Activated T-helper 1 cell treated with Interleukin-2 at 50 U/mL for 16 hours (primary cell): ENCODE measurements around the gene RPS6KA2.
A peak's percentile ranks its signal among the peaks of the same experiment; 100 is the strongest.

Experiments
- DNase-seq: peaks from one replicate; pipeline ENCODE4 v3.0.0-alpha.2; 2020; ENCODE audit warnings: low read depth

Gene RPS6KA2

DNA sequence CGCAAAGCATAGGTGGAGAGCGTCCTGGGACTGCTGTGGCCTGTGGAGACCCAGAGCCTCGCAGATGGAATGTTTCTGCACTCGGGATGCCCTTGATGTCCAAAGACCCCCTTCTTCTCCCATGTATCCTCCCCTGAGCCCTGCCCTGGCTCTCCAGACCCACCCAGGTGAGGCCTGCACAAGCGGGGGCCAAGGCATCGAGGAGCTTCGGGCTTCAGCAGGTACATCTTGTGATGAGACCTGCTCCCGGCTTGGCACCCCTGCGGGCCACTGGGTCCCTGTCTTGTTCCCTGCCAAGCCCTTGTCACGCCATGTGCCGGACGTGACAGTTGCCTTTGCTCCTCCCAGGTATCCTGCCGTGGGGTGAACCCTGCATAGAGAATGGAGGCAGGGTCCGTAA lies 125.8 kb downstream of the RPS6KA2 start:
- DNase-seq, result no peak

DNA sequence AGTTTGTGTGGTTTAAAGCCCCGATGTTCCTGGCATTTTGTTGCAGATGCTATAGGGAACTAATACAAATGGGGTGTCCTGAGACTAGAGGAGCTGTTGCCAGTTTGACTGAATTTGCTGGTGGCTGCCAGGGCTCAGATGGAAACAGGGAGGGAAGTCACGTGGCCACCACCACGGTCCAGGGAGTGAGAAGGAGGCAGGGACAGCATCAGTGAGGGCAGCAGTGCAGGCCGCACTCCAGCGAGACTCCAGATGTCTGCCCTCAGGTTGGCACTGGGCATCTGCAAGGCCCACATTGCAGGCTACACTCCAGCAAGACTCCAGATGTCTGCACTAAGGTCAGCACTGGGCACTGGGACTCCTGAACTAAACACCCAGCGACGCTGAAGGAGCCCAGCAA lies 126.8 kb downstream of the RPS6KA2 start:
- no peak for DNase-seq

DNA sequence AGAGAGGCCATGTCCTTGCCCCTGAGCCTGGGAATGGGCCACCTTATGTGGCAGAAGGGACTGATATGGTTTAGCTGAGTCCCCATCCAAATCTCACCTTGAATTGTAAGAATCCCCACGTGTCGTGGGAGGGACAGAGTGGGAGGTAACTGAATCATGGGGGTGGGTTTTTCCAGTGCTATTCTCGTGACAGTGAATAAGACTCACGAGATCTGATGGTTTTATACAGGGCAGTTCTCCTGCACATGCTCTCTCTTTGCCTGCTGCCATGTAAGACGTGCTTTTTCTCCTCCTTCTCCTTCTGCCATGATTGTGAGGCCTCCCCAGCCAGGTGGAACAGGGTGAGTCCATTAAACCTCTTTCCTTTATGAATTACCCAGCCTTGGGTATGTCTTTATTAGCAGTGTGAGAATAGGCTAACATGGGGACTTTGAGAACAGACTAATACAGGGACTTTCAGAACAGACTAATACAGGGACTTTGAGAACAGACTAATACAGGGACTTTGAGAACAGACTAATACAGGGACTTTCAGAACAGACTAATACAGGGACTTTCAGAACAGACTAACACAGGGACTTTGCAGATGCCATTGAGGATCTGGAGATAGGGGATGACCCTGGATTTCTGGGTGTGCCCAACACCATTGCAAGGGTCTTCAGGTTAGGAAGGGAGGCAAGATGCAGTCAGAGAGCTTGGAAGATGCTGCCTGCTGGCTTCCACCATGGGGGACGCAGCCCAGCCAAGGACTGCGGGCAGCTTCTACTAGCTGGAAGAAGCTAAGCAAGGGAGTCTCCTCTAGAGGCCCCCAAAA lies 127.5 kb downstream of the RPS6KA2 start:
- no peak for DNase-seq

- no peak for DNase-seq
Observed at GRCh38 chr6:166498661-166499349, 128.2 kb downstream of the RPS6KA2 start.

- no peak for DNase-seq
Observed at GRCh38 chr6:166498228-166498627, 128.8 kb downstream of the RPS6KA2 start.

DNA sequence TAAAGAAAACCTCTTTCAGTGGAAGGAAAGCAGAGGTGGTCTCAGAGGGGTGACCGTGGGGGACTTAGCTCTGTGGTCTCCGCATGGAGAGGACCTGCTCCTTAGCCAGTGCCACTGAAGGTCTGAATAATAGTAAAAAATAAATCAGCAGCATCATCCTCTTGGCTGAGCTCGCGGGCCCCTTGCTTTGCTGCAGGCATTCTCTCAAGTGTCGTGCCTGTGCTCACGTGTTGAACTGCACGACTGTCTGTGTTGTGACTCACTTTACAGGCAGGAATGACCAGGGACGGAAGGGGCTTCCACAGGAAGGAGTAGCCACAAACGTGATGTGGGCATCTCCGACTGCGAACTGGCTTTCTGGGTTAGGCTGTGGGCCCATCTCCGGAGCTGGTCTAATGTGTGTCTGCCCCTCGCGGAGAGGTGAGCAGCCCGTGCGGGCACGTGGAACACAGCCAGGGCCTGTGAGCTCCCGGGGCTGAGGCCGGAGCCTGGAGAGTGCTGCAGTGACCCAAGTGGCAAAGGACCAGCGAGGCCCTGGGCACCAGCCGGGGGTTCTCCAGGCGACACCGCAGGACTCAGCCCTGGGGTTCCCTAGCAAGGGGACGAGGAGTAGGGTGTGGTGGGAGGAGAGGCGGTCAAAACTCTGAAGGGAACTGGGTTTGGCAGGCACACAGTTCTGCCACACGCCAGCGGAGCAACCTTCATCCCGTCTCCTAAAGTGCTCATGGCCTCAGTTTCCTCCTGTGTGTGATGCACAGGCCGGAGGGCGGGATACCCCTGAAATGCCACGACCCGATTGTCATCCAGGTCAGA lies 129.8 kb downstream of the RPS6KA2 start:
- DNase-seq, result no peak

DNA sequence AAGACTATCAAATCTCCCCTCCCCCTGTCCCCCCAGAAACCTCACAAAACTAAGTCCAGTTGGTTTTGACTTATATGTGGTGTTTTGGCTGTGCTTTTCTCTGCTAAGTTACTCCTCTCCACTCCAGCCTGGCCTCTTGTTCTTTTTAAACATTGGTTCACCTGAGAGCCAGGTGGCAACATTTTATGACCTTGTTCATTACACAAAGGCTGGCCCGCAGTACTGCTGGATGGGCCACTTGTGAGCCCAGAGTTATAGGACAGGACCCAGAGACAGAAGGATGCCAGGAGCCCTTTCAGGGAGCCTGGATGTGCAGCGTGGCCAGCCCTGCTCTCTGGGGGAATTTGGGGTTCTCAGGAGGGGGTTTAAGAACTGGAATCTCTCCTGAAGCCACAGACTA lies 130.6 kb downstream of the RPS6KA2 start:
- DNase-seq, result no peak

GRCh38 chr6:166495487-166496314 lies 131.3 kb downstream of the RPS6KA2 start:
- DNase-seq, result no peak

DNA sequence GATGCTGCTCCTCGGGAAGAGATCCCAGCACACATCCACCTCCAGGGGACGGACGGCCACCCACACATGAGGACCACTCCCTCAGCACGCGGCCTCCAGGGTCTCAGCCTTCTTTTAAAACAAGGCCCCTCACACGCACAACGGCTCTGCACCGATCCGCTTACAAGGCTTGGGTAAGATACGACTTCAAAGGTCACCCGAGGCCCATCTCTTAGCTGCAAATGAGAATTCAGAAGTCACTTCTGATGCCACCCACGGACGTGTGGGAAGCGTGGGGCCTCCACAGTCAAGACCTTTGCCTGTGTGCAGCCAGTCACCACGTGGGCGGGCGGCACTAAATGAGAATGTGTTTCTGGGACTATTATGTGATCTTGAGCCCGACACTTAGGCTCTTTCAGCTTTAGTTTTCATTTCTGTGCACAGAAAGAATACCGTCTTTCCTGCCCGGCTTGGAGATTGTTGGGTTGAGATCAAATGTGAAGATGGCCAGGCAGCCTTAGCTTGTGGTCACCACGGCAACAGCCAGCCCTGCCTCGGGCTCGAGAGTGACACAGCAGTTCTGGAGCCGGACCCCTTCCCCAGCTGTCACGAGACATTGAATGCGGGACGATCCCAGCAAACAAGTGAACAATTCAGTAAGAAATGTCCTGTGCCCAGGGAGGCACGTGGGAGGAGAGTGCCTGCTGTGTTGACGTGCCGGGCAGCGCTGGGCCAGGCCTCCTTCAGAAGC lies 132.1 kb downstream of the RPS6KA2 start:
- DNase-seq, result no peak

DNA sequence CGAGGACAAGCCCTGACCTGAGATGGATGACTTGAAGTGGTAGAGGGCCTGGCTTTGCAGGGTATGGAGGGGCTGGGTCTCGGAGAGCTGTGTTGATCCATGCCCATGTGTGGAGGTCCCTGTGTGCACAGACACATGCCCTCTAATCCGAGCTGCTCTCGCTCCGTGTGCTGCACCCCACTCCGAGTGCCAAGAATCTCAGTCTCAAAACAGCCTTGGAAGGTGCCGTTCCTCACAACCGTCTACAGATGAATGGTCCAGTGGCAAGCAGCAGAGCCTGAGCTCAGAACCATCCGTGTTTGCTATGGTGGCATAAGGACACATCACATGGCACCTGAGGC lies 133.0 kb downstream of the RPS6KA2 start:
- no peak for DNase-seq

DNA sequence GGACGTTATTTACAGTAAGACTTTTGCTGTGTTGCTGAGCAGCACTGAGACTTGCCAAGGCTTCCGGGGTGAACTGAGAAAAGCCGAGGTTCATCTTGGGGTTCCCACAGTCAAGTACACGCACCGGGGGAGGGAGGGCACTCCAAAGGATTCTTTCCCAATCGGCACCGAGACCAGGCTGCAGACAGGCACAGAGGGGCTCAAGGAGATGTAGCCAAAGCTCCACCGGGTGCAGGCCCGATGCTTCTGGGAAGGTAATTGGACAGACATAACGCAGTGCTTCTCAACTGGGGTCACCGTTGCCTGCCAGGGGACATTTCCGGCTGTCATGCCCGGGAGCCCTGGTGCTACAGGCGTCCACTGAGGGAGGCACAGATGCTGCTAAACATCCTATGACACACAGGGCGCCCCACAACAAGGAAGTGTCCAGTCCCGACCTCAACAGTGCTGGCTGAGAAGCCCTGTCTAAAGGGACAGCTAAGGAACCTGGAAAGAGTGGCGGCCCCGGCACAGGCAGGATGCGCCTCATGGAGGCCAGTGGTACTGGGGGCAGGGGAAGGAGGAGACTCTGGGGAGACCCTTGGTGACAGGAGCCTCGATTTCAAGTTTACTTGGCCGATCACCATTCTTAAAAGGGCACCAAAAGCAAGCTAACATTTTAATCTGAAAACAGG lies 133.5 kb downstream of the RPS6KA2 start:
- no peak for DNase-seq

DNA sequence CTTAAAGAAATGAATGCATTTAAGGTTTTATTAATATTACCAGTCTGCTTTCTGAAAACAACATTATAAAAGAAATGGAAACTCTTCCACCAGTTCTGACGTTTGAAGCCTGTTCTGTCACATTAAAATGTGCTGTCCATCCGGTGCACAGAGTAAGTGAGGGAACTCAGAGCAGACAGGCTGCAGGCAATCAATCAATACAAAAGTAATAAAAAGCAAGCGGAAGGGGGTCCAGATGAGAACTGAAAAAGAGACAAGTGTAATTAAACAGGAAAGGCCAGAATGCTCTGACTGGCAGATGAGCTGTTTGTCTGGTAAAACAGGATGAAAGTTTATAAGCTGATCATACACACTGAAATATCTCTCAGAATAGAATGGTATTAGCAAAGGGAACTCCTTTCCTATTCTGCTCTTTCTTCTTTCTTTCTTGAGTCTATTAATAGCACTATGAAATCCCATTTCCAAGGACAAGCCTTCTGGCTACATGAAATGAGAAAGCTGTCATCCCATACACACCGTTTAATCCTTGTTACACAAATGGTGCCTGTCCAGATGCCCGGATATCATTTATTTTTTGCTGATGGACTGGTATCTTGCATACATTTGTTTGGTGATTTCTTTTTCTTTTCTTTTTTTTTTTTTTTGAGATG lies 134.8 kb downstream of the RPS6KA2 start:
- DNase-seq, result no peak

DNA sequence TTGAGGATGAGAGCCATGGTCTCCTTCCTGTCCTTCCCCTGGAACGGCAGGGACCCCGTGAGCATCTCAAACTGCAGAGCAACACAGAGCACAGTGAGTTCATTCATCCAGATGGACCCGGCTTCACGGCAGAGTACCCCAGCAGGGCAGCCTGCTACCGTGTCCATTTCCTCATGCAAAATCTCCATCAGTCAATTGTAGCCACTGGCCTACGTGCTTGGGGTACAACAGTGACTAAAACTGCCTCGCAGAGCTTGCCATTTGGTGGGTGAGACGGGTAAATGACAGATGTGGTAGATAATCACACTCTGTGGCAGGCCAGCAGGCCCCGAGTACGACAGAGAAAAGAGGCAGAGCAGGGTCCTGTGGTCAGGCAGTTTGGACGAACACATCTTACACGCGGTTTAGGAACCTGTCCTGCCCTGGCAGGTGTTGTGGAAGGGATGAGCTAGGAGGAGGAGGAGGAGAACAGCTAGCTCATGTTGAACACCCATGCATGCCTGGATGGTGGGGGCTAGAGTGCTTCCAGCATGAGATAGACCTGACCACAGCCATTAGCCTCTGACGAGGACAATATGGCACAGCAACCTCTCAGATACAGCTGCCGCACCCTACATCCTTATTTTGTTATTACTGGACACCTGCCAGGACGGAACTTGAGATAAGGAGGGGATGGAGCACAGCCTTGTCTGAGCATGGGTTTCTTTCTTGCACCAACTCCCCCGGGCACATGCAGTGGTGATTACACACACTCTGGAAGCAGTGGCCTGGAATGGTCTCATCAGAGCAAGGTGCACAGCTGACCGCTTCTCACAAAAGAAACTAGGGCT lies 136.2 kb downstream of the RPS6KA2 start:
- DNase-seq, result no peak

GRCh38 chr6:166489301-166490155 lies 137.5 kb downstream of the RPS6KA2 start:
- DNase-seq, result no peak

DNA sequence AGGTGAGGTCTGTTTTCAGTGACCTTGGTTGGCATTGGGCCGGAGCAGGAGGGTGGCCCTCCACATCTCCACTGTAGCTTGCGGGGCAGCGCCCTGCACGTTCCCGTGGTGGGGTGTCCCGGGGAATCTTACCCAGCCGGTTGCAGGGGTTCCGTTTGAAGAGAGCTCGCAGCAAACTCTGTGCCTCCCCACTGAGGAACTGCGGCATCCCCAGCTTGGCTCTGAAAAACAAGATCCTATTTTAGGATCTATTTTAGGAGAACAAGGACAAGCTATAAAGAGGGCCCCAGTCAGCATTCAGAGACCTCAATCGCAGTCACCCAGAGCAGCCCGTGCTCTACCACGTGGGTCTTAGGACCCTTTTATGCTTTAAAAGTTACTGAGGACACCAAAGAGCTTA lies 138.3 kb downstream of the RPS6KA2 start:
- DNase-seq, result no peak

GRCh38 chr6:166488076-166488685 lies 138.9 kb downstream of the RPS6KA2 start:
- peak; percentile 64 for DNase-seq

DNA sequence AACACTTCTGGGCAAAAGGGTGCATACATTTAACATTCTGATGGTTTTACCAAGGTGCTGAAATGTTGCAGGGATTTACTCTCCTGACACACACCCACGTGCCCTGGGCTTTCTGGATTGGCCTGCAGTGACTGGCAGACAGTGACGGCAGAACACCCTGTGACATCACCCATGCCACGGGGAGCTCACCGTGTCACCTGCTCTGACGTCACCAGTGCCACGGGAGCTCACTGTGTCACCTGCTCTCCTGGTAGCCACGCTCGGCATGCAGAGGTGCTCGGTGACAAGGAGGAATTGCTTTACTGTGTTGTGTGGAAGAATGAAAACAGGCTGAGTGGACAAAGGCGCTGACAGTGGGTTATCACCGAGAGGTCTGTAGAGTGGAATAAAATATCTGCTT lies 139.9 kb downstream of the RPS6KA2 start:
- DNase-seq, result no peak

DNA sequence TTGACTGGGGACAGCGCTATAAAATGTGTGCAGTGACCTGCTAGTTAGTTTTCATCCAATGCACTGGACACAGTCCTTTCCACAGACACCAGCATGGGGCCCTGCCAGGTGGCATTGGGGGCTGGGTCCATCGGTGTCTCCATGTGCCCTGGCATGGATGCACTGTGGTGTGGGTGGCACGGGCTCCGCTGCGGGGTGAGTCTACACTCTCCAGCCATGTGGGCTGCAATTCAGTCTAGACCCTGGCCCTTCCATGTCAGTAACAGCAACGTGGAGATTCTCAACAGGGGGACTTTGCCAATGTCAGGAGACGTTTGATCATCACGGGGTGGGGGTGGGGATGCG lies 140.5 kb downstream of the RPS6KA2 start:
- DNase-seq, result no peak
